ENCODE data around the gene RAB1A.

GRCh38 chr2:65072181-65072970 lies 57.5 kb downstream of the RAB1A start:
- TF ChIP-seq CTCF (IDR thresholded peaks at IDR 0.05) (no peak), POLR2A (IDR thresholded peaks at IDR 0.05) (no peak)

Data from uterus (tissue), 2 donors.